HFF-Myc (cell line): ENCODE measurements around the gene OSER1.
"Not testable (repeated sequence)": the region's sequence is repeated elsewhere in the genome, so short reads cannot be mapped to it uniquely, and the experiment has no call there.

Source experiments
- DNase-seq: peaks from one replicate; pipeline ENCODE4 v3.0.0-alpha.2; 2011; ENCODE audit warnings: low read depth; ENCODE audit errors: extremely low read depth
- H3K4me3 ChIP-seq: replicated peaks from 2 replicates; pipeline ENCODE4 v1.5.1; 2011; ENCODE audit warnings: low read depth, mild to moderate bottlenecking, control low read depth, low read length
- TF ChIP-seq, protein P1 (sequence below): IDR thresholded peaks from 2 replicates; pipeline ENCODE4 v1.5.1; 2012; ENCODE audit warnings: mild to moderate bottlenecking, low read depth, low read length, control low read depth; ENCODE audit errors: missing control alignments

Gene OSER1

GRCh38 chr20:44235702-44236101, 25.1 kb upstream of the OSER1 start:
- no peak for DNase-seq
- TF ChIP-seq, protein P1, sequence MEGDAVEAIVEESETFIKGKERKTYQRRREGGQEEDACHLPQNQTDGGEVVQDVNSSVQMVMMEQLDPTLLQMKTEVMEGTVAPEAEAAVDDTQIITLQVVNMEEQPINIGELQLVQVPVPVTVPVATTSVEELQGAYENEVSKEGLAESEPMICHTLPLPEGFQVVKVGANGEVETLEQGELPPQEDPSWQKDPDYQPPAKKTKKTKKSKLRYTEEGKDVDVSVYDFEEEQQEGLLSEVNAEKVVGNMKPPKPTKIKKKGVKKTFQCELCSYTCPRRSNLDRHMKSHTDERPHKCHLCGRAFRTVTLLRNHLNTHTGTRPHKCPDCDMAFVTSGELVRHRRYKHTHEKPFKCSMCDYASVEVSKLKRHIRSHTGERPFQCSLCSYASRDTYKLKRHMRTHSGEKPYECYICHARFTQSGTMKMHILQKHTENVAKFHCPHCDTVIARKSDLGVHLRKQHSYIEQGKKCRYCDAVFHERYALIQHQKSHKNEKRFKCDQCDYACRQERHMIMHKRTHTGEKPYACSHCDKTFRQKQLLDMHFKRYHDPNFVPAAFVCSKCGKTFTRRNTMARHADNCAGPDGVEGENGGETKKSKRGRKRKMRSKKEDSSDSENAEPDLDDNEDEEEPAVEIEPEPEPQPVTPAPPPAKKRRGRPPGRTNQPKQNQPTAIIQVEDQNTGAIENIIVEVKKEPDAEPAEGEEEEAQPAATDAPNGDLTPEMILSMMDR = no peak
- no peak overlapping the region for H3K4me3 ChIP-seq

- no peak overlapping the region for H3K4me3 ChIP-seq
- no peak for DNase-seq
- TF ChIP-seq, protein P1 = no peak
Observed at GRCh38 chr20:44234566-44235317, 24.2 kb upstream of the OSER1 start.

DNA sequence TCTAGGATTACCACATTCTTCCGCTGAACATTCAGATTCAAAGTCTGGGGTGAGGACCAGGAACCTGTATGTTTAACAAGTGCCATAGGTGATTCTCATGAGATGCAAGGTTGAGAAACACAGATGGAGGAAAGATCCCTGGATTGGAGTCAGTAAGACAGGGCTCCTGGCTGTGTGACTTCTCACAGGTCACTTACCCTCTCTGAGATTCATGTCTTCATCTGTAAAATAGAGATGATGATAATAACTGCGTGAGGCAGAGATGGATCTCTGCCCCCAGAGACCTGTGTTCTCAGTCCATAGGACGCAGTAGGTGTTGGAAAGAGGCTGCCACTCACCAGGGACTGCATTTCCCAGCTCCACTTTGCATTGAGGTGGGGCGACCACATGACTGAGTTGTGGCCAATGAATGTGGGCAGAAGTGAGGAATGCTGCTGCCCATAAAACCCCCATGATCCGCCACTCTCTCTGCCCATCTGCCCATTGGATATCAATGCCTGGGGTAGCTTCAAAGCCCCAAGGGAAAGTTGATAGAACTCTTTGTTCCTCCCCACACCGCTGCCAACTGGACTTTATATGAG, 23.0 kb upstream of the OSER1 start:
- no peak overlapping the region for H3K4me3 ChIP-seq
- TF ChIP-seq, protein P1 = no peak
- DNase-seq = no peak

DNA sequence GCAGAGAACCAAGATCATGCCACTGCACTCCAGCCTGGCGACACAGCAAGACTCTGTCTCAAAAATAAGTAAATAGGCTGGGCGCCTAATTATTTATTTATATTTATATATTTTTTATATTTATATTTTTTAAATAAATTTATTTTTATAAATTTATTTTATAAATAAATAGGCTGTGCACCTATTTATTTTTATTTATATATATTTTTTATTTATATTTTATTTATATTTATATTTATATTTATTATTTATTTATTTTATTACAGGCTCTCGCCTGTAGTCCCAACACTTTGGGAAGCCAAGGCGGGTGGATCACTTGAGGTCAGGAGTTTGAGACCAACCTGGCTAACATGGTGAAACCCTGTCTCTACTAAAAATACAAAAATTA, 21.9 kb upstream of the OSER1 start:
- not testable (repeated sequence) for DNase-seq

GRCh38 chr20:44231713-44232468, 21.3 kb upstream of the OSER1 start:
- DNase-seq = no peak
- no peak overlapping the region for H3K4me3 ChIP-seq
- TF ChIP-seq, protein P1 = no peak

More for the DNA sequence above, 21.9 kb upstream of the OSER1 start:
- not testable (repeated sequence) for H3K4me3 ChIP-seq

GRCh38 chr20:44231193-44231592, 20.6 kb upstream of the OSER1 start:
- TF ChIP-seq, protein P1 = no peak
- DNase-seq = no peak

DNA sequence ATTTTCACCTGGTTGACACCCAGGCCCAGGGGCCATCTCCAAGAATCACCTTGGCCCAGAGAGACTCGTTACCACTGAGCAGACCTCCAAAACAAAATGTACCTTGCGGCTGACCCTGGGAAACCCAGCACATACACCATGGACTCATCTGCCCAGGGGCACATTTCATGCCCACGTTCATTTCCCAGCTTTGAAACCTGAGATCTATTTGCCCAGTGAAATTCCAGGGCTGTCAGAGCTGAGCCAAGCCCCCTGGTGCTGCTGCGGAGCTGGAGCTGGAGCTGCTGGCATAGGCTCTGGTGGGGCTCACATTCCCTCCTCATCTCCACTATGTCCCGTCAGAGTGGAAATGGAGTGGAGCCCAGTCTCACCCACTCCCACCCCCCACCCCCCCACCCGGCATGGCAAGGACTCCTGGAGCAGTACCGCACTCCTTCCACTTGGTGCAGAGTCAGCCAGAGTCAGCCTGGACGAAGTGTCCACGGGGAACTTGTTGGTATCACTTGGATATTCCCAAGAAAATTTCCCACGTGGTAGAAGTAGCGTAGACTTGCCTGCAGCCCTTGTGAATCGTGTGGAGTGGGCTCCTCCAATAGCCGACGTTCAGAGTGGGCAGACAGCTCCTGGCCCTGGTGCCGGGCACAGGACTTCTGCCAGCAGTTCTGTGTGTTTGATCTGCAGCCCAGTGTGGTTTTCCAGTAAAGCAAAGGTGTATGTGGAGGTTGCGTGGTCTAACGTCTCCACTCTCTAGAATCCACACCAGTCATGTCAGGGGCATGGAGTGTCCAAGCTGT, 18.1 kb upstream of the OSER1 start:
- no peak overlapping the region for H3K4me3 ChIP-seq
- no peak for DNase-seq
- TF ChIP-seq, protein P1 = no peak

More at GRCh38 chr20:44231193-44231592, 20.6 kb upstream of the OSER1 start:
- no peak overlapping the region for H3K4me3 ChIP-seq
